BJ (cell line): ENCODE data around the gene C19orf38. TPM values are rescaled to one million over a fixed set of nuclear protein-coding genes. Genes with fewer than 3 reads are reported as not detected.

ENCODE experiments used
- CTCF ChIA-PET: fragments of 350-600 bp; formaldehyde crosslinking; extraction: SDS; loops from one replicate; lab custom pipeline; 2021; ENCODE audit warnings: antibody characterized with exemption, inconsistent platforms; lab: Yijun Ruan, JAX
- POLR2A ChIA-PET: fragments of 300-600 bp; sonication (Branson Sonifier 250); formaldehyde crosslinking; extraction: SDS; loops from one replicate; lab custom pipeline; 2021; ENCODE audit warnings: antibody characterized with exemption; lab: Charles Lee
- DNase-seq: peaks from one replicate; pipeline ENCODE4 v3.0.0-alpha.2; 2011; ENCODE audit warnings: low read depth
- H3K27me3 ChIP-seq: 2 replicates; pipeline ENCODE4 v1.6.0; 2011; ENCODE audit warnings: low read length; ENCODE audit not compliant: control insufficient read depth, insufficient read depth
- H3K36me3 ChIP-seq: 2 replicates; pipeline ENCODE4 v1.5.1; 2011; ENCODE audit warnings: low read length; ENCODE audit not compliant: control insufficient read depth, insufficient read depth
- H3K4me3 ChIP-seq: 2 replicates; pipeline ENCODE4 v1.5.1; 2011; ENCODE audit warnings: low read depth, mild to moderate bottlenecking, control low read depth, low read length
- polyA plus RNA-seq: library from polyadenylated mRNA; depleted of rRNA; stranded (reverse); fragments of >200 nt; gene quantifications from 2 replicates; pipeline ENCODE4 v1.2.3, GENCODE V29; 2011
- TF ChIP-seq, protein P1 (sequence below): IDR thresholded peaks from 2 replicates; pipeline ENCODE4 v1.5.1; 2011; ENCODE audit warnings: low read depth, mild to moderate bottlenecking, control low read depth, inconsistent platforms, low read length, moderate library complexity; ENCODE audit not compliant: insufficient read depth

Gene C19orf38
- polyA plus RNA-seq, 1 experiment: 0.26 TPM

DNA sequence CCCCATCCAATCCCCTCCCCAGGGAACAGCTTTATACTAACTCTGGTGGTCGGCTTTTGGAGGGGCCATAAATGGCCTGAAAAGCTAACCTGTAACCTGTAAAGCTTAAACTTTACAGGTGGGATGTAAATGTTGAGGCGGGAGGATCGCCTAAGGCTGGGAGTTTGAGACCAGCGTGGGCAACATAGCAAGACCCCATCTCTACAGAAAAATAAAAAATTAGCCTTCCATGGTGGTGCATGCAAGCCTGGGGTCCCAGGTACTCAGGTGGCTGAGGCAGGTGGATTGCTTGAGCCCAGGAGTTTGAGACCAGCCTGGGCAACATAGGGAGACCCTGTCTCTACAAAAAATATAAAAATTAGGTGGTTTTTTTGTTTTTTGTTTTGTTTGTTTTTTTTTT is 41.7 kb downstream of the C19orf38 start:
- Histone ChIP-seq H3K36me3 (no peaks in the 10 kb centered on the region; the same call in 1 of the 2 replicates), H3K4me3 (no peak overlapping the region), H3K27me3 (no peaks in the 10 kb centered on the region)
- ChIA-PET CTCF (interaction anchor here (1.3 kb wide), 1 partner anchor 22 kb away, joined by 4 read pairs; no protein-coding TSS in a partner anchor), POLR2A (no interaction called here)
- no peak for DNase-seq
- TF ChIP-seq, protein P1, sequence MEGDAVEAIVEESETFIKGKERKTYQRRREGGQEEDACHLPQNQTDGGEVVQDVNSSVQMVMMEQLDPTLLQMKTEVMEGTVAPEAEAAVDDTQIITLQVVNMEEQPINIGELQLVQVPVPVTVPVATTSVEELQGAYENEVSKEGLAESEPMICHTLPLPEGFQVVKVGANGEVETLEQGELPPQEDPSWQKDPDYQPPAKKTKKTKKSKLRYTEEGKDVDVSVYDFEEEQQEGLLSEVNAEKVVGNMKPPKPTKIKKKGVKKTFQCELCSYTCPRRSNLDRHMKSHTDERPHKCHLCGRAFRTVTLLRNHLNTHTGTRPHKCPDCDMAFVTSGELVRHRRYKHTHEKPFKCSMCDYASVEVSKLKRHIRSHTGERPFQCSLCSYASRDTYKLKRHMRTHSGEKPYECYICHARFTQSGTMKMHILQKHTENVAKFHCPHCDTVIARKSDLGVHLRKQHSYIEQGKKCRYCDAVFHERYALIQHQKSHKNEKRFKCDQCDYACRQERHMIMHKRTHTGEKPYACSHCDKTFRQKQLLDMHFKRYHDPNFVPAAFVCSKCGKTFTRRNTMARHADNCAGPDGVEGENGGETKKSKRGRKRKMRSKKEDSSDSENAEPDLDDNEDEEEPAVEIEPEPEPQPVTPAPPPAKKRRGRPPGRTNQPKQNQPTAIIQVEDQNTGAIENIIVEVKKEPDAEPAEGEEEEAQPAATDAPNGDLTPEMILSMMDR: no peak

DNA sequence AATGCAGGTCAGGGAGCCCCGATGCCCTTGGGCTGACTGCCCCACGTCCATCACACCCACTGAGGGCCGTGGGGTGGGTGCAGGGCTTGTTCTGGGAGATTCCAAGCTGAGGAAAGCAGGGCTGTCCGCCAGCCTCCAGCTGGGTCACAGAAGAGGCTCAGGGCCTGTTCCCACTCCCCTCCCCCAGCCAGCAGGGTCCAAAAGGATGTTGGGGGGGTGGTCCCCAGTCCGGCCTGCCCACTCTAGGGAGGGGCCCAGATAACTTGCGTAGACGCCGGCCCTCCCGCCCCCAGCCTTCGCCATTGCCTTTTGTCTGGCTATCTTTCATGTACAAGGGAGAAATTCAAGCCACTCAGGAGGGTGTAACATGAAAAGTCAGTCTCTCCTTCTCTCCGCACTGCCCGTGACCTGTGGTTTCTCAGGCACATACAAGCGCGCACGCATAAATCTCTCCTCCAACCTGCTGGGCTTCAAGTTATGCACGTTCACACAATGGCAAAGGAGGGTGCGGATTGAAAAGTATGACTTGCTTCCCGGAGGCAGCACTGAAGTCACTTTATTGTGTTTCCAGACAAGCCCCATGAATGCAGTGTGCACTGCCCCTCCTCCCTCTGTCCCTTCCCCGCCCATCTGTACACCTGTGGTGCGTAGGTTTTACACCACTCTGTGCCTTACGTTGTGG is 43.3 kb downstream of the C19orf38 start:
- DNase-seq: no peak
- CTCF ChIA-PET: interaction anchor here (0.6 kb wide), 1 partner anchor 112 kb away, joined by 3 read pairs; no protein-coding TSS in a partner anchor
- POLR2A ChIA-PET: no interaction called here
- no peaks in the 10 kb centered on the region; the same call in 1 of the 2 replicates for H3K36me3 ChIP-seq
- TF ChIP-seq, protein P1: no peak
- no peak overlapping the region for H3K4me3 ChIP-seq
- H3K27me3 ChIP-seq: no peaks in the 10 kb centered on the region

DNA sequence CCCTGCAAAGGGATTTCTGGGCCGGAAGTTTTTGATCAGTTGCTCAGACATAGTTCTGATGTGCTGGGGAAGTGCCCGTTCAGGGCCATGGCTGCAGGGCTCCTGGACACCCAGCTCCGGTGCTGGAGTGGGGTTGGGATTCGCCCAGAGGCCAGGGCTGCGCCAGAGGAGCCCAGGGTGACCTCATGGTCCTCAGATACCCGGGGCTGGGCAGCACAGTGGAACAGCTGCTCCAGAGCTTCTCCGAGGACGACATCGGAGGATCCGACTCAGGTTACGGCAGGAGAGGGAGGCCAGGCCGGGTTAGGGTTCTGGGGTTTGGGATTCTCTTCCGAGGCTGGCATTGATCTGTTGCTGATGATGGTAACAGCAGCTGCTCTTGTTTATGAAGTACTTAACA is 44.0 kb downstream of the C19orf38 start:
- Histone ChIP-seq H3K36me3 (no peaks in the 10 kb centered on the region; the same call in 1 of the 2 replicates), H3K4me3 (no peak overlapping the region), H3K27me3 (no peaks in the 10 kb centered on the region)
- ChIA-PET CTCF (interaction anchor here (1.4 kb wide), 1 partner anchor 20 kb away, joined by 4 read pairs; no protein-coding TSS in a partner anchor), POLR2A (no interaction called here)
- DNase-seq: no peak
- TF ChIP-seq, protein P1: no peak

DNA sequence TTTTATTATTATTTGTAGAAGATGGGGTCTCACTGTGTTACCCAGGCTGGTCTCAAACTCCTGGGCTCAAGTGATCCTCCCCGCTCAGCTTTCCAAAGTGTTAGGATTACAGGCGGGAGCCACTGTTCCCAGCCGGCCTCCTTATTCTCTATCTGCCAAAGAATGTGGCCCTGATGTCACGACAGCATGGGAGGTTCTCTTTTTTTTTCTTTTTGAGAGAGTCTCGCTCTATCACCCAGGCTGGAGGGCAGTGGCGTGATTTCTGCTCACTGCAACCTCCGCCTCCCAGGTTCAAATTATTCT is 46.6 kb downstream of the C19orf38 start:
- CTCF ChIA-PET: no interaction called here
- H3K36me3 ChIP-seq: no peaks in the 10 kb centered on the region
- TF ChIP-seq, protein P1: no peak
- POLR2A ChIA-PET: no interaction called here
- no peaks in the 10 kb centered on the region for H3K27me3 ChIP-seq
- no peak for DNase-seq
- H3K4me3 ChIP-seq: no peak overlapping the region

DNA sequence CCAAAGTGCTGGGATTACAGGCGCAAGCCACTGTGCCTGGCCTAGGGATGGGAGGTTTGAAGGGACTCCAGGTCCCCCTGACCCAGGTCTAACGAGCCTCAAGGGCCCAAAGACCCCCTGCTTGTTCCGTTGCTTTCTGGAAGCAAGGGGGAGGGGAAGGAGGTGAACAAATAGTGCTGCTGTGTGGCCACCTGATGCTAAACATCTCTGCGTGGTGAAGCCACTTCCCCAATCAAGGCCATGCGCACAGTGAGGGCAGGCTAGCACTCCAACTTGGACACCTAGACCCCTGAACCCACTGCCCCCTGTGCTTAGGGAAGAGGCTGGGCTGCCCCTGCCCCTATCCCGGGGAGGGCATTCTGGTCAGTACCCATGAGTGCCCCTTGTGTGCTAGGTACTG is 47.1 kb downstream of the C19orf38 start:
- Histone ChIP-seq H3K4me3 (no peak overlapping the region), H3K36me3 (no peaks in the 10 kb centered on the region), H3K27me3 (no peaks in the 10 kb centered on the region)
- POLR2A ChIA-PET: no interaction called here
- TF ChIP-seq, protein P1: no peak
- DNase-seq: no peak
- CTCF ChIA-PET: no interaction called here
